Gastroesophageal sphincter (tissue), 3 donors: ENCODE measurements around the gene FAM47E.

ENCODE experiments used
- CTCF ChIP-seq, 4 experiments: fragments of 200-600 bp in 2 of 4; fragments of 450-650 bp in 2 of 4; sonication (generic) in 1 of 4; IDR thresholded peaks; one replicate each; pipeline ENCODE4 v1.5.1; 2017 to 2019; ENCODE audit warnings: antibody characterized with exemption in 4 of 4, mild to moderate bottlenecking in 2 of 4, moderate library complexity in 2 of 4
- EP300 ChIP-seq: sonication (generic); formaldehyde crosslinking; IDR thresholded peaks from one replicate; pipeline ENCODE4 v1.6.1; 2017; ENCODE audit warnings: antibody characterized with exemption, mild to moderate bottlenecking
- POLR2A ChIP-seq, 2 donors: fragments of 450-650 bp; IDR thresholded peaks; one replicate each; pipeline ENCODE4 v1.6.1; 2017; ENCODE audit warnings: antibody characterized with exemption in 2 of 2, mild to moderate bottlenecking in 2 of 2, moderate library complexity in 1 of 2
- POLR2AphosphoS5 ChIP-seq: sonication (generic); formaldehyde crosslinking; IDR thresholded peaks from one replicate; pipeline ENCODE4 v1.6.1; 2017; ENCODE audit warnings: antibody characterized with exemption

DNA sequence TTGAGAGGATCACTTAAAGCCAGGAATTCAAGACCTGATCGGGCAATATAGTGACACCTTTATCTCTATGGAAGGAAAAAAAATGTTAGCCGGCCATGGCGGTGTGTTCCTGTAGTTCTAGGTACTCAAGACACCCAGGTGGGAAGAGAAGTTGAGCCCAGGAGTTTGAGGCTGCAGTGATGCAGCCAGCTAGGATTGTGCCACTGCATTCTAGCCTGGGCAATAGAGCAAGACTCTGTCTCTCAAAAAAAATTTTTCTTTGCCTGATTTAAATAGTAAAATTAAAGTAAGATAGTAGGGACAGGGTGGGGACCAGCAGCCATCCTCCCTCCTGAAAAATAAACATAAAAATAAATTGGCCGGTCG, 16.9 kb upstream of the FAM47E start:
- no peak for TF ChIP-seq CTCF (IDR thresholded peaks at IDR 0.05)
- no peak for TF ChIP-seq POLR2AphosphoS5
- no peak for TF ChIP-seq POLR2A (IDR thresholded peaks at IDR 0.05)
- TF ChIP-seq EP300, result no peak
